ENCODE measurements around the gene CFAP61. TPM values are rescaled to one million over a fixed set of nuclear protein-coding genes. Genes with fewer than 3 reads are reported as not detected.

Gene CFAP61
- total RNA-seq, 4 donors from 2014 or later: 0.19 to 1.4 (median 1.1) TPM

DNA sequence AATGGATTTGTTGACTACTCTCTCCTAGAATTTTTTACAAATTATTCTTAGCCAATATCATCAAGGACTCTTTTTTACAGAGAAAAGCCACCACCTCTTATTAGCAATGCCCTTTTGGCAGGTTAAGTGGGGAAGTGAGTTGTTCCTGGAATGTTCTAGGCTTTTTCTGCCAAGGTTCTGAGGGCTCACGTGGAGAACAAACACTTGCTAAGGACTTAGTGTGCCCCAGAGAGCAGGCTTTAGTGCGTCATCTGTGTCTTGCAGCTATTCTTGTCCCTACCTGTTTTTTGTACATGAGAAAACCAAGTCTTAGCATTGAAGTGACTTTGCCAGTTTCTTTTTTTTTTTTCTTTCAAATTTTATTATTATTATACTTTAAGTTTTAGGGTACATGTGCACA lies 33.5 kb downstream of the CFAP61 start:
- peak in 1 of 2 donors; percentile 84 for DNase-seq (ENCODE audit: low spot score in 2 of 2)
- TF ChIP-seq POLR2A (IDR thresholded peaks at IDR 0.05): no peak
- TF ChIP-seq, protein P1, sequence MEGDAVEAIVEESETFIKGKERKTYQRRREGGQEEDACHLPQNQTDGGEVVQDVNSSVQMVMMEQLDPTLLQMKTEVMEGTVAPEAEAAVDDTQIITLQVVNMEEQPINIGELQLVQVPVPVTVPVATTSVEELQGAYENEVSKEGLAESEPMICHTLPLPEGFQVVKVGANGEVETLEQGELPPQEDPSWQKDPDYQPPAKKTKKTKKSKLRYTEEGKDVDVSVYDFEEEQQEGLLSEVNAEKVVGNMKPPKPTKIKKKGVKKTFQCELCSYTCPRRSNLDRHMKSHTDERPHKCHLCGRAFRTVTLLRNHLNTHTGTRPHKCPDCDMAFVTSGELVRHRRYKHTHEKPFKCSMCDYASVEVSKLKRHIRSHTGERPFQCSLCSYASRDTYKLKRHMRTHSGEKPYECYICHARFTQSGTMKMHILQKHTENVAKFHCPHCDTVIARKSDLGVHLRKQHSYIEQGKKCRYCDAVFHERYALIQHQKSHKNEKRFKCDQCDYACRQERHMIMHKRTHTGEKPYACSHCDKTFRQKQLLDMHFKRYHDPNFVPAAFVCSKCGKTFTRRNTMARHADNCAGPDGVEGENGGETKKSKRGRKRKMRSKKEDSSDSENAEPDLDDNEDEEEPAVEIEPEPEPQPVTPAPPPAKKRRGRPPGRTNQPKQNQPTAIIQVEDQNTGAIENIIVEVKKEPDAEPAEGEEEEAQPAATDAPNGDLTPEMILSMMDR (IDR thresholded peaks at IDR 0.05): no peak
- no peak overlapping the region for H3K4me3 ChIP-seq (ENCODE audit: low read depth, poor library complexity, severe bottlenecking)
- intact Hi-C loops (cut with DNase I; ENCODE audit: low total_unique reads): no loop called here
- WGBS, 2 donors: 28 to 38% methylated on average over 2 of the region's 2 CpGs

DNA sequence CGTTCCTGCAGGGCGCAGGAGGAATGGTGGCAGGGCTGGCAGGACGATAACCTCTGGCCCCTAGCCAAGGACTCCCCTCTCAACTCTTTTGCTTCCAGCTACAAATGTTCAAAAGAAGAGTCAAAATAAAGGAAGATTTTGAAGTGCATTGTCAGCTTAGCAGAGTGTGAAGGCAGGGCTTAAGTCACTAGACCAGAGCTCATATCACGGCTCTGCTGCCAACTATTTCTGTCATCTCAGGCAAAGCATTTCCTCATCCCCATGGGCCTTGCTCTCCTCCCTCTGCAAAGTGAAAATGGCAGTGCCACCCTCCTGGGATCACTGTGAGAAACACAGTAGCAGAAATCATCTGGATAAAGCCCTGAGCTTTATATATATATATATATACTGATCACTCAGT lies 36.7 kb downstream of the CFAP61 start:
- WGBS, 2 donors: 63 to 67% methylated on average over 4 of the region's 4 CpGs
- no peak overlapping the region for H3K4me3 ChIP-seq (ENCODE audit: low read depth, poor library complexity, severe bottlenecking)
- no peak for TF ChIP-seq POLR2A (IDR thresholded peaks at IDR 0.05)
- TF ChIP-seq, protein P1 (IDR thresholded peaks at IDR 0.05): no peak
- intact Hi-C loops (cut with DNase I; ENCODE audit: low total_unique reads): no loop called here
- DNase-seq (ENCODE audit: low spot score in 2 of 2): no peak

DNA sequence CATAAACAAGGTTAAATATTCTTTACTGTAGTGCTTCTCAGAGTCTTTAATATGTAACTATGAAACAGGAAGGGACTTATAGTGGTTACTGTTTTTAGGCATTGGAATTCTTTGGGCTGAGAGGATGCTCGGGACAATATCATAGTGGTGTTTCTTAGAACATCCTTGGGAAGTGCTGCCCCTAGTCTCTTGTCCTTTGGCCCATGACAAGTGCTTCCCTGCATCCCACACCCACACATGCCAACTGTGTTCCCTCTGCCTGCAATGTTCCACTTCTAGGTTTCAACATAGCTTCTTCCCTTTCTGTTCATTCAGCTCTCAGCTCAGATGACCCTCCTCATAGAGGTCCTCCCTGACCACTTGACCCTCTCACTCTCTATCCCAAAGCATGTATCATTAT lies 37.6 kb downstream of the CFAP61 start:
- TF ChIP-seq POLR2A (IDR thresholded peaks at IDR 0.05): no peak
- TF ChIP-seq, protein P1 (IDR thresholded peaks at IDR 0.05): no peak
- H3K4me3 ChIP-seq (ENCODE audit: low read depth, poor library complexity, severe bottlenecking): no peak overlapping the region
- intact Hi-C loops (cut with DNase I; ENCODE audit: low total_unique reads): no loop called here
- no peak for DNase-seq (ENCODE audit: low spot score in 2 of 2)
- 84 to 85% methylated on average over 1 of the region's 1 CpG for WGBS, 2 donors

DNA sequence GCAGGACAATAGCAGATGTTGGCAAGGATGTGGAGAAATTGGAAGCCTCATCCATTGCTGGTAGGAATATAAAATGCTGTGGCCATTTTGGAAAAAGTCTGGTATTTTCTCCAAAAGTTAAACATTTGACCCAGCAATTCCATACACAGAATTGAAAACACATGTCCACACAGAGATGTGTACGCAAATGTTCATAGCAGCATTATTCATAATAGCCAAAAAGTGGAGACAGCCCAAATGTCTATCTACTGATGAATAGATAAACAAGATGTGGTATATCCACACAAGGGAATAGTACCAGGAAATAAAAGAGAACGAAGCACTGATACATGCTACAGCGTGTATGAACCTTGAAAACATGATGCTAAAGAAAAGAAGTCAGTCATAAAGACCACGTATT lies 40.5 kb downstream of the CFAP61 start:
- no peak overlapping the region for H3K4me3 ChIP-seq (ENCODE audit: low read depth, poor library complexity, severe bottlenecking)
- 57 to 64% methylated on average over 4 of the region's 4 CpGs for WGBS, 2 donors
- intact Hi-C loops (cut with DNase I; ENCODE audit: low total_unique reads): no loop called here
- TF ChIP-seq, protein P1 (IDR thresholded peaks at IDR 0.05): no peak
- no peak for TF ChIP-seq POLR2A (IDR thresholded peaks at IDR 0.05)
- no peak for DNase-seq (ENCODE audit: low spot score in 2 of 2)

DNA sequence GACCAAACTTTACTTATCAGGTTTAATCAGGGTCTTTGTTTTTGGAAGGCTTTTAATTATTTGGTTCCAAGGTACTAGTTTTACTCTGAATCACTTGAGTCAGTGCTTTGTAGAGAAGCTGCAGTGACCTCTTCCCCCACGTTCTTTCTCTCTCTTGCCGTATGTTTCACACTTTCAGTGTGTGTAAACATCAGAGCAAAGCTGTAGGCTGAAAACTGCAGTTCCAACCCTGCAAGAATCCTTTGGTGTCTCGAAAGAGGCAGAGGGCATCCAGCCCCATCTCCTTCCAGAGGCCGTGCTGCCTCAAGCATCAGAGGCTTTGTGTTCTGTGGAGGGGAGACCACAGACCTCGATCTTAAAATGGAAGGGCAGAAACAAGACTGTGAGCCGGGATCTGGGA lies 42.1 kb downstream of the CFAP61 start:
- WGBS, 2 donors: 88 to 90% methylated on average over 6 of the region's 6 CpGs
- TF ChIP-seq, protein P1 (IDR thresholded peaks at IDR 0.05): no peak
- TF ChIP-seq POLR2A (IDR thresholded peaks at IDR 0.05): no peak
- intact Hi-C loops (cut with DNase I; ENCODE audit: low total_unique reads): no loop called here
- DNase-seq (ENCODE audit: low spot score in 2 of 2): no peak
- H3K4me3 ChIP-seq (ENCODE audit: low read depth, poor library complexity, severe bottlenecking): no peak overlapping the region

DNA sequence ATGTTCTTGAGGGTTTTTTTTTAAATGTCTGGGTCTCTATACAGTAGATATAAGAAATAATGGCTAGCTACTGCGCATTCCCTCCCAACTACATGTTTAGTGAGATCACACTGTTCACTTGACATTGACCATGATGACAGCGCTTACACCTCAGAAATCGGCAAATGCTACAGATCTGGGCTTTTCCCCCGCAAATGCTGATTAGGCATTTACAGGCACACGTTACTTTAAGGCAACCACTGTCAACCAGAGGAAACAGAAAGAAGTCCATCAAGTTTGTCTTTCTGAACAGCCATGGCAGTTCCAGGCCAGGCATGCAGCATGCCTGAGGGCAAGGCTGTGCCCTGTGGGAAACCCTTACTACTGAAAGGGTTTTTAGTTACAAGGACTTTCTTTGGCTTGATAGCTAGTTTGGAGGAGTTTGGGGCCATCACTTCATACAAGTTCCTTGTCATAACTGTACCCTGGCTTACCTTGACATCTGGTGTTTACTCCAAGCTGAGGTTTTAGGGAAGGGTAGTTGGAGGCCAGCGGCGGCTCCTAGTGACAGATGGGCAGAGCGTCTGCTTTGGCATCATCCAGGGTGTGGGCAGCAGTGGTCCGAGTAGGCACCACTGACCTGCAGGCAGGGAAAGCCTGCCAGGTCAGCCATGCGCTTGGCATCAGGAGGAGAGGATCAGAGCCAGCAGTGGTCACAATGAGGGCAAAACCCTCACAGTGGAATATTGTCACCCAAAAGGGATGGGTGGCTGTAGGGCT lies 43.0 kb downstream of the CFAP61 start:
- no peak for DNase-seq (ENCODE audit: low spot score in 2 of 2)
- WGBS, 2 donors: 84 to 90% methylated on average over 10 of the region's 10 CpGs
- TF ChIP-seq, protein P1 (IDR thresholded peaks at IDR 0.05): no peak
- no peak for TF ChIP-seq POLR2A (IDR thresholded peaks at IDR 0.05)
- intact Hi-C loops (cut with DNase I; ENCODE audit: low total_unique reads): no loop called here
- no peak overlapping the region for H3K4me3 ChIP-seq (ENCODE audit: low read depth, poor library complexity, severe bottlenecking)
